OCI-LY3 (cell line): ENCODE results near the gene INAFM2.

Experiments
- H2AFZ ChIP-seq: fragments of 200-600, 300-600 bp; shearing (Covaris generic); 2 replicates; pipeline ENCODE4 v1.6.0; 2014; ENCODE audit warnings: antibody characterized with exemption, low read depth, low read length
- H3K27ac ChIP-seq: fragments of 200-600, 300-600 bp; sonication (generic); 2 replicates; pipeline ENCODE4 v1.5.1; 2014; ENCODE audit warnings: mild to moderate bottlenecking, low read length, moderate library complexity, mixed read lengths
- H3K27me3 ChIP-seq: fragments of 200-600, 300-600 bp; sonication (generic); 2 replicates; pipeline ENCODE4 v1.6.1; 2014; ENCODE audit warnings: low read depth, low read length, mixed read lengths
- H3K36me3 ChIP-seq: fragments of 200-600, 300-600 bp; sonication (generic); replicated peaks from 2 replicates; pipeline ENCODE3; 2014; ENCODE audit warnings: low read depth, low read length, mixed read lengths
- H3K4me1 ChIP-seq: fragments of 300-600, 200-600 bp; sonication (generic); 2 replicates; pipeline ENCODE4 v1.6.1; 2014; ENCODE audit warnings: low read length, mixed read lengths
- H3K4me2 ChIP-seq: fragments of 200-600, 300-600 bp; sonication (generic); 2 replicates; pipeline ENCODE4 v1.6.1; 2014; ENCODE audit warnings: low read length, mixed read lengths
- H3K4me3 ChIP-seq: fragments of 300-600, 200-600 bp; sonication (generic); 2 replicates; pipeline ENCODE4 v1.5.1; 2014; ENCODE audit warnings: antibody characterized with exemption, mild to moderate bottlenecking, low read length, moderate library complexity
- H3K79me2 ChIP-seq: fragments of 300-600, 200-600 bp; shearing (Covaris generic); 2 replicates; pipeline ENCODE4 v1.6.1; 2014; ENCODE audit warnings: mild to moderate bottlenecking, low read length, mixed read lengths
- H3K9ac ChIP-seq: fragments of 300-600, 200-600 bp; shearing (Covaris generic); 2 replicates; pipeline ENCODE4 v1.6.0; 2014; ENCODE audit warnings: mild to moderate bottlenecking, low read length, moderate library complexity
- H3K9me3 ChIP-seq: fragments of 200-600, 300-600 bp; shearing (Covaris generic); 2 replicates; pipeline ENCODE4 v1.6.1; 2014; ENCODE audit warnings: low read length, mixed read lengths; ENCODE audit not compliant: insufficient read depth
- H4K20me1 ChIP-seq: fragments of 200-600, 300-600 bp; sonication (generic); 2 replicates; pipeline ENCODE4 v1.6.1; 2016; ENCODE audit warnings: low read length, mixed read lengths; ENCODE audit not compliant: insufficient read depth
- CTCF ChIP-seq: fragments of 200-600, 300-600 bp; sonication (generic); IDR thresholded peaks from 2 replicates; pipeline ENCODE4 v1.5.1; 2014; ENCODE audit warnings: antibody characterized with exemption, low read length, low read depth
- EZH2phosphoT487 ChIP-seq: fragments of 200-600 bp; shearing (Covaris generic); IDR thresholded peaks from 2 replicates; pipeline ENCODE4 v1.6.1; 2018; ENCODE audit warnings: antibody characterized with exemption, mixed run types, low read depth

The INAFM2 gene

DNA sequence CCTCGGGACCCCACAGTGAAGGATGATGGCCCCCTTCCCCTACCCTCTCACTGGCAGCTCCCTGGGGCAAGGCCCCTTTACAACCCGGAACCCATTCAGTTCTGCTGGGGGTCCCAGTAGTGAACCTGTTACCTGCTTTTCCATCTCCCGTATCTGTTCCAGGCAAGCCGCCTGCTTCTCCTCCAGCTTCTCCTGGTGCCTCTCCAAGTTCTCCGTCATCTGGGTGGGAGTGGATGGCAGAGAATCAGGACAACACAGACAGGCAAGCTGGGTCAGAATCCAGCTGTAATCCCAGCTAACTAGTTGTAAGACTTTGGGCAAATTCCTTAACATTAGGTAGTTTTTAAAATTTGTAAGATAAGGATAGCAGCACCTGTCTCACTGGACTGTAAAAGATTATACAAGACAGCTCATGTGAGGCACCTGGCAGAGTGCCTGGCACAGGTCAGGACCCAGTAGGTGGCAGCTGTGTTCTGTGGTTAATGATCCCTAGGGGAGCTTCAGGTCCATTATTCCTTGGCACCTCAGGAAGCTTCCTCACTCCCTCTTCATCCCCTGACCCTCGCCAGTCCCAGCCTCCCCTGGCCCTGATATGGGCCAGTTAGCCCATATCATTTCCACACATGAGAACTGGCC is 34.2 kb upstream of the INAFM2 start:
- H3K4me3 ChIP-seq = no peak overlapping the region
- H2AFZ ChIP-seq = no peak overlapping the region
- H3K9me3 ChIP-seq = no peaks in the 10 kb centered on the region
- H3K4me1 ChIP-seq = peaks cover 14% of the 10 kb centered on the region
- no peaks in the 10 kb centered on the region for H3K27me3 ChIP-seq
- no peak overlapping the region for H3K9ac ChIP-seq
- peak; percentile 10; the same call in 1 of the 2 replicates for TF ChIP-seq CTCF
- TF ChIP-seq EZH2phosphoT487 = no peak
- H3K27ac ChIP-seq = no peak overlapping the region
- no peaks in the 10 kb centered on the region for H4K20me1 ChIP-seq
- H3K4me2 ChIP-seq = no peak overlapping the region
- H3K36me3 ChIP-seq = no peaks in the 10 kb centered on the region
- no peaks in the 10 kb centered on the region for H3K79me2 ChIP-seq

DNA sequence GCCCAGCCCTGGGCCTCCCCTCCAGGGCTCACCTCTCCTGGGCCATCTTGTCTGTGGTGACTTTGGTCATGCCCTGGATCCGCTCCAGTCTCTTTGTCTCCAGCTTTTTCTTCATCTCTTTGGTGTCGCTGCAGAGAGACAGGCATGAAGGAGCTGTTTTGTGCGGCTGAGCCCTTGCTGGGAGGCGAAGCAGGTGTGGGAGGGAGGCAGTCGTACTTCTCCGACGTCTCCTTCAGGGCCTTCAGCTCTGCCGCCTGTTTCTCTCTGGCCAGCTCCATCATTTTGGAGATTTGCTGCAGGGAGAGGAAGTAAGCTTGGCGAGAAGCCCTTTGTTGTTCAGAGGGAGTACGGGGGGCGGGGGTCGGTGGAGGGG is 33.0 kb upstream of the INAFM2 start:
- Histone ChIP-seq H3K36me3 (no peaks in the 10 kb centered on the region), H3K4me2 (no peak overlapping the region), H3K79me2 (no peaks in the 10 kb centered on the region), H3K9ac (no peak overlapping the region), H3K27ac (no peak overlapping the region), H2AFZ (no peak overlapping the region), H3K9me3 (no peaks in the 10 kb centered on the region), H3K4me1 (peaks cover 5% of the 10 kb centered on the region), H4K20me1 (no peaks in the 10 kb centered on the region), H3K27me3 (no peaks in the 10 kb centered on the region), H3K4me3 (no peak overlapping the region)
- TF ChIP-seq EZH2phosphoT487 (no peak), CTCF (no peak)

DNA sequence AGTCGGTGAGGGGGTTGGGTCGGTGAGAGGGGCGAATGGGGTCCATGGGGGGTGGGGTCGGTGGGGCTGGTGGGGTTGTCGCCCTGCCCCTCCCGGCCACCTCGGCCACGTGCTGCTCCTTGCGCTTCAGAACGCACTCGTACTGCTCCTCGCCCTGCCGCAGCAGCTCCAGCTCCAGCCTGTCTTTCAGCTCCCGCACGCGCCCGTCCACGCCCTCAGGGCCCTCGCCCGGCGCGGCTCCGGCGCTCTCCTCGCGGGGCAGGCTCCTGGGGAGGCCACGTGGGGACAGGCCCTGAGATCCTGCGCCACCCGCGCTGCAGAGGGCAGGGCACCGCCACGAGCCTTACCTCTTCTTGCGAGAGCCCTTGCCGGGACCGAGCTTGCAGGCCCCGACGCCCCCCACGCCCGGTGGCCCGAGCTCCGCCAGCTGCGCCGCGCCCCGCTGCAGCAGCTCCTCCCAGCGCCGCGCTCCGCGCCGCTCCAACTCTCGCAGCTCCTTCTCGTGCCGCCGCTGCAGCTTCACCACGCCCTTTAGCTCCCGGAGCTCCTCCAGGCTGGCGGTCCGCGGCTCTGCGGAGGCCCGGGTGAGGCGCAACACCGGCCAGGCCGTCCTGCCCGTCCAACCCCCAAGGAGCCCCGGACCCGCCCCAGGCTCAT is 32.4 kb upstream of the INAFM2 start:
- no peak overlapping the region for H3K9ac ChIP-seq
- no peaks in the 10 kb centered on the region for H3K9me3 ChIP-seq
- H2AFZ ChIP-seq = no peak overlapping the region
- H3K79me2 ChIP-seq = no peaks in the 10 kb centered on the region
- H3K27me3 ChIP-seq = no peaks in the 10 kb centered on the region
- no peak overlapping the region for H3K27ac ChIP-seq
- H3K4me2 ChIP-seq = no peak overlapping the region
- no peaks in the 10 kb centered on the region for H3K36me3 ChIP-seq
- no peaks in the 10 kb centered on the region for H4K20me1 ChIP-seq
- no peaks in the 10 kb centered on the region for H3K4me1 ChIP-seq
- TF ChIP-seq EZH2phosphoT487 = no peak
- no peak for TF ChIP-seq CTCF
- H3K4me3 ChIP-seq = no peak overlapping the region

DNA sequence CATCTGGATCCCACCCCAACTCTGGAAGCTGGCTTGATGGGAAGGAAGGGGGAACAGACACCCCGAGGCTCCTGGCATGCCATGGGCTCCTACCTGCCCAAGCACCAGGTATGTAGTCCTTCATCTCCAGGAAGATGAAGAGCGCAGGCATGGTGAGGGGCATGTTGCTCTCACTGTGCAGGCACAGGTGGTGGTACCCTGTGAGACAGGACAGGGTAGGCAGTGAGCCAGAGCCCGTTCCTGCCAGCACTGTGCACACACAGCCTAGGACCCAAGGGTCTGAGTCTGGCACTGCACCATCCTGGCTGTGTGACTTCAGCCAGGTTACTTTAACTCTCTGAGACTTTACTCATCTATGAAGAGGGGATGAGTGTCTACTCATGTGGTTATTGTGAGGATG is 31.2 kb upstream of the INAFM2 start:
- Histone ChIP-seq H3K4me2 (no peak overlapping the region), H3K79me2 (no peaks in the 10 kb centered on the region), H3K9me3 (no peaks in the 10 kb centered on the region), H3K27me3 (no peaks in the 10 kb centered on the region), H3K27ac (no peak overlapping the region), H3K36me3 (no peaks in the 10 kb centered on the region), H2AFZ (no peak overlapping the region), H3K4me1 (no peaks in the 10 kb centered on the region), H4K20me1 (no peaks in the 10 kb centered on the region), H3K4me3 (no peak overlapping the region), H3K9ac (no peak overlapping the region)
- no peak for TF ChIP-seq CTCF
- no peak for TF ChIP-seq EZH2phosphoT487
